ENCODE results near the gene ACMSD. TPM values are rescaled to one million over a fixed set of nuclear protein-coding genes. Genes with fewer than 3 reads are reported as not detected.
"Not testable (repeated sequence)": the region's sequence is repeated elsewhere in the genome, so short reads cannot be mapped to it uniquely, and the experiment has no call there.

The ACMSD gene
- total and polyA plus RNA-seq, 5 experiments from 2014 or later, result not detected

DNA sequence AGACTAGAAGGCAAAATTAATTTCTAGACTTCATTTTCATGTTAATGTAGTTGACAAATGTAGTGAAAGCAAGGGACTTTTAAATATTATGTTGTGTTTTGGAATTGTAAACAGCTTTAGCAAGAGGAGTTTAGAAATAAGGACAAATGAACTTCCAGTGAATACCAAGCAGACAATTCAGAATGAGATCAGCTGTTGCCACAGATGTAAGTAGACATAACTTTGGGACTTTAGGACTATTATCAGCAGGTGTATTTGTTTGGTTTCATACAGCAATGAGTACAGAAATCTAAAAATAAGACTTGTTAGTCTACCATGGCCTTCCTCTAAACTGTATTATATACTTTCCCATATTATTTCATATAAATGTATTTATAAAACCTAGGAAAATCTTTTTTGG, 46.0 kb downstream of the ACMSD start:
- Mint-ChIP-seq H3K4me3 (no peak overlapping the region), H3K36me3 (peaks cover 3 to 27% (median 14%) of the 10 kb centered on the region in 3 donors), H3K27me3 (peaks cover 0 to 2% (median 0%) of the 10 kb centered on the region in 5 donors), H3K9me3 (peaks cover 3 to 12% (median 8%) of the 10 kb centered on the region in 9 donors), H3K27ac (no peak overlapping the region), H3K4me1 (no peaks in the 10 kb centered on the region)
- POLR2A ChIA-PET, result no interaction called here
- ATAC-seq (no peak), DNase-seq (no peak)

- Mint-ChIP-seq H3K9me3 (no peaks in the 10 kb centered on the region), H3K36me3 (peaks cover 0 to 8% (median 0%) of the 10 kb centered on the region in 3 donors), H3K27me3 (no peaks in the 10 kb centered on the region), H3K27ac (no peak overlapping the region), H3K4me1 (no peaks in the 10 kb centered on the region), H3K4me3 (no peak overlapping the region)
- DNase-seq, result no peak
- ATAC-seq, result no peak
- POLR2A ChIA-PET, result no interaction called here
Measured at GRCh38 chr2:134892282-134893035, 54.0 kb downstream of the ACMSD start.

- Mint-ChIP-seq H3K27ac (no peak overlapping the region), H3K4me3 (no peak overlapping the region), H3K4me1 (no peaks in the 10 kb centered on the region), H3K9me3 (no peaks in the 10 kb centered on the region), H3K27me3 (no peaks in the 10 kb centered on the region), H3K36me3 (no peaks in the 10 kb centered on the region)
- no peak for ATAC-seq
- POLR2A ChIA-PET, result no interaction called here
- peak in 3 of 10 donors; percentile 14 to 30 (median 16) for DNase-seq
Measured at GRCh38 chr2:134897932-134898331, 59.5 kb downstream of the ACMSD start.

DNA sequence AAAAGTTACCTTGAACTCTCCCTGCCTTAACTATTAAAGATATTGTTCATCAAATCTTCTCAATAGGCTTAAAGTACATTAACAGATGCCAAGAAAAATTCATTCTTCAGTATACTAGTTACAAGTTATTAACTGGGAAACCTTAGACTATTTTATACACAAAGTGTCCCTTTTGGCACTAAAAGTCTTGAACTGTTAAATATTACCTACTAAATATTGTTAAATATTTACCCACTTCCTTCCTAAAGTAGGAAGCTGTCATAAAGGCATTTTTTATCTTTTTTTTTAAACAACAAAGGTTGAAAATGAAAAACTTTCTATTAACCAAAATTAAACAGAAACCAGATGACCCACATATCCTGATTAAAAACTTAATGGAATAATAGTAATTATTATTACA, 60.8 kb downstream of the ACMSD start:
- H3K27ac Mint-ChIP-seq, result no peak overlapping the region
- H3K4me1 Mint-ChIP-seq, result peaks cover 0 to 2% (median 0%) of the 10 kb centered on the region in 4 donors
- H3K27me3 Mint-ChIP-seq, result no peaks in the 10 kb centered on the region
- H3K4me3 Mint-ChIP-seq, result no peak overlapping the region
- no peaks in the 10 kb centered on the region for H3K9me3 Mint-ChIP-seq
- no peak for ATAC-seq
- POLR2A ChIA-PET, result no interaction called here
- no peak for DNase-seq
- H3K36me3 Mint-ChIP-seq, result peaks cover 0 to 5% (median 0%) of the 10 kb centered on the region in 3 donors

DNA sequence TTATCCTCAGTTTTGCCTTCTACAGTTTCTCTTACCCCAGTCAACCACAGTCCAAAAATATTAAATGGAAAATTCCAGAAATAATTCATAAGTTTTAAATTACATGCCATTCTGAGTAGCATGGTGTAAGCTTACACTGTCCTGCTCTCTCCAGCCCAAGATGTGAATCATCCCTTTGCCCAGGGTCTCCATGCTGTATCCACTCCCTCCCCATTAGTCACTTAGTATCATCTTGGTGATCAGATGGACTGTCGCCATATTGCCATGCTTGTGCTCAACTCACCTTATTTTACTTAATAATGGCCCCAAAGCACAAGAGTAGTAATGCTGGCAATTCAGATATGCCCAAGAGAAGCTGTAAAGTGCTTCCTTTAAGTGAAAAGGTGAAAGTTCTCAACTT, 61.7 kb downstream of the ACMSD start:
- peaks cover 0 to 2% (median 0%) of the 10 kb centered on the region in 4 donors for H3K4me1 Mint-ChIP-seq
- H3K4me3 Mint-ChIP-seq, result no peak overlapping the region
- H3K27ac Mint-ChIP-seq, result no peak overlapping the region
- no peak for DNase-seq
- H3K27me3 Mint-ChIP-seq, result no peaks in the 10 kb centered on the region
- POLR2A ChIA-PET, result no interaction called here
- no peaks in the 10 kb centered on the region for H3K9me3 Mint-ChIP-seq
- H3K36me3 Mint-ChIP-seq, result peaks cover 0 to 5% (median 0%) of the 10 kb centered on the region in 3 donors
- no peak for ATAC-seq

GRCh38 chr2:134903701-134904100, 65.3 kb downstream of the ACMSD start:
- H3K4me1 Mint-ChIP-seq, H3K27me3 Mint-ChIP-seq, DNase-seq, H3K4me3 Mint-ChIP-seq, H3K27ac Mint-ChIP-seq, ATAC-seq, POLR2A ChIA-PET: not testable (repeated sequence)
- peaks cover 0 to 16% (median 12%) of the 10 kb centered on the region in 3 donors for H3K36me3 Mint-ChIP-seq
- H3K9me3 Mint-ChIP-seq, result peaks cover 0 to 14% (median 3%) of the 10 kb centered on the region in 9 donors

DNA sequence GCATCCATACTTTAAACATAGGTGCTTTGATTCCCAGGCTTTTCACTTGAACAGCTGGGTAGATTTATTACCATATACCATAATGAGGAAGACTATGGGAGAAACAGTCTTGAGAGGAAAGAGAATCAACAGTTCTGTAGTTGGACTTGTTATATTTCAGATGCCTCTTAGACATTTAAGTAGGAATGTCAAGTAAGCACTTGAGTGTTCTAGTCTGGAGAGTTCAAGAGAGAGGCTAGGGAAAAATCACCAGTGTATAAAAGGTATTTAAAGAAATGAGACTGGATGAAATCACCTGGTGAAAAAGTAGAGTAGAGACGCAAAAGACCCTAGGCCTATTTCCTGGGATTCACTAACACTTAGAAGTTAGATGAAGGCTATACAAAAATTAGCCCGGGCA, 66.8 kb downstream of the ACMSD start:
- peaks cover 0 to 3% (median 0%) of the 10 kb centered on the region in 4 donors for H3K4me1 Mint-ChIP-seq
- POLR2A ChIA-PET, result no interaction called here
- ATAC-seq (no peak), DNase-seq (no peak)
- no peak overlapping the region for H3K4me3 Mint-ChIP-seq
- peaks cover 0 to 3% (median 0%) of the 10 kb centered on the region in 5 donors for H3K27me3 Mint-ChIP-seq
- peaks cover 0 to 20% (median 14%) of the 10 kb centered on the region in 3 donors for H3K36me3 Mint-ChIP-seq
- H3K9me3 Mint-ChIP-seq, result peaks cover 0 to 18% (median 6%) of the 10 kb centered on the region in 9 donors
- H3K27ac Mint-ChIP-seq, result no peak overlapping the region

DNA sequence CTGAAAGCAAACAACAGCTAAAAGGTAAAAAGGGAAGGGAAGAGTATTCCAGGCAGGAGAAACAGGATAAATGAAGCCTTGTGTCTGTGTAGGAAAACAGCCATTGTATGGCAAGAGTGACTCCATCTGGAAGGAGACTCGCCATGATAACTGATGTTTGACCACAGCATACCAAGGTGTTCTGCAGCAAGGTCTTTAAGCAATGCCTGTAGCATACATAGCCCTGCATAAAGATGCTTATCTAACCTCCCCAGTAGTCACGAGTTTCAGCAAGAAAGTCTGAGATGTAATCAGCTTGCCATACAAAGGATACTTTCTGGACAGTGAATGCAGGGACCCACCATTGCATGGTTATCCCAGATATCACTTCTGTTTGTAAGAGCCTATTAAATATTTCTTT, 68.3 kb downstream of the ACMSD start:
- peaks cover 0 to 18% (median 6%) of the 10 kb centered on the region in 9 donors for H3K9me3 Mint-ChIP-seq
- peaks cover 0 to 20% (median 14%) of the 10 kb centered on the region in 3 donors for H3K36me3 Mint-ChIP-seq
- no peak overlapping the region for H3K27ac Mint-ChIP-seq
- ATAC-seq (no peak), DNase-seq (no peak)
- POLR2A ChIA-PET, result no interaction called here
- H3K4me3 Mint-ChIP-seq, result no peak overlapping the region
- H3K4me1 Mint-ChIP-seq, result peaks cover 0 to 3% (median 0%) of the 10 kb centered on the region in 4 donors
- peaks cover 0 to 3% (median 0%) of the 10 kb centered on the region in 5 donors for H3K27me3 Mint-ChIP-seq

- H3K27ac Mint-ChIP-seq, POLR2A ChIA-PET, H3K27me3 Mint-ChIP-seq, H3K4me1 Mint-ChIP-seq, DNase-seq, ATAC-seq, H3K4me3 Mint-ChIP-seq: not testable (repeated sequence)
- Mint-ChIP-seq H3K9me3 (peaks cover 0 to 23% (median 6%) of the 10 kb centered on the region in 9 donors), H3K36me3 (peaks cover 0 to 20% (median 17%) of the 10 kb centered on the region in 3 donors)
Measured at GRCh38 chr2:134907441-134908116, 69.2 kb downstream of the ACMSD start.

DNA sequence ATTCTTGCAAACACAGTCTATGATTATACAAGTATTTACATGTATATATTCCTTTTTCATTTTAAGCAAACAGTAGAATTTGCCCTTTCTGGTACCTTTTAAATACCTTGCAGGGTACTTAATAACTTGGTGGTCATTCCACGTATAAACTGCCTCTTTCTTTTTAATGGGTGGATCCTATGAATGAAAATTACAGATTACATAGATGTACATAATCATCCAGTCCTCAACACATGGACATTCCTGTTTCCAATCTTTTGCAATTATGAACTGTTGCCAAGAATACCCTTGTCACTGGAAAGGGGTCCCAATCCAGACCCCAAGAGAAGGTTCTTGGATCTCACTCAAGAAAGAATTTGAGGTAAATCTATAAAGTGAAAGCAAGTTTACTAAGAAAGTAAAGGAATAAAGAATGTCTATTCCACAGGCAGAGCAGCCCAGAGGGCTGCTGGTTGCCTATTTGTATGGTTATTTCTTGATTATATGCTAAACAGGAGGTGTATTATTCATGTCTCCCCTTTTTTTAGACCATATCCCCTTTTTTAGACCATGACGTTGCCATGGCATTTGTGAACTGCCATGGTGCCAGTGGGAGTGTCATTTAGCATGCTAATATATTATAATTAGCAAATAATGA, 72.5 kb downstream of the ACMSD start:
- DNase-seq (no peak), ATAC-seq (no peak)
- H3K9me3 Mint-ChIP-seq, result peaks cover 0 to 32% (median 6%) of the 10 kb centered on the region in 9 donors
- H3K4me3 Mint-ChIP-seq, result no peak overlapping the region
- POLR2A ChIA-PET, result no interaction called here
- peaks cover 0 to 21% (median 21%) of the 10 kb centered on the region in 3 donors for H3K36me3 Mint-ChIP-seq
- no peak overlapping the region for H3K27ac Mint-ChIP-seq
- H3K27me3 Mint-ChIP-seq, result peaks cover 0 to 3% (median 0%) of the 10 kb centered on the region in 5 donors
- peaks cover 0 to 1% (median 0%) of the 10 kb centered on the region in 4 donors for H3K4me1 Mint-ChIP-seq

DNA sequence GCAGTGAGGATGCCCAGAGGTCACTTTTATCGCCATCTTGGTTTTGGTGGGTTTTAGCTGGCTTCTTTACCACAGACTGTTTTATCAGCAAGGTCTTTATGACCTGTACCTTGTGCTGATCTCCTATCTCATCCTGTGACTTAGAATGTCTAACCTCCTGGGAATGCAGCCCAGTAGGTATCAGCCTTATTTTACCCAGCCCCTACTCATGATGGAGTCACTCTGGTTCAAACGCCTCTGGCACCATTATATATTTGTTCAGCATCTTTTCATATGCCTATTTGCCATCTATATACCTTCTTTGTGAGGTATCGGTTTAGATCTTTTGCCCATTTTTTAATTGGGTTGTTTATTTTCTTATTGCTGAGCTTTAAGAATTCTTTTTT, 73.0 kb downstream of the ACMSD start:
- ATAC-seq, result no peak
- no peak for DNase-seq
- H3K9me3 Mint-ChIP-seq, result peaks cover 0 to 32% (median 6%) of the 10 kb centered on the region in 9 donors
- peaks cover 0 to 3% (median 0%) of the 10 kb centered on the region in 5 donors for H3K27me3 Mint-ChIP-seq
- POLR2A ChIA-PET, result no interaction called here
- H3K36me3 Mint-ChIP-seq, result peaks cover 0 to 21% (median 21%) of the 10 kb centered on the region in 3 donors
- H3K27ac Mint-ChIP-seq, result no peak overlapping the region
- peaks cover 0 to 1% (median 0%) of the 10 kb centered on the region in 4 donors for H3K4me1 Mint-ChIP-seq
- no peak overlapping the region for H3K4me3 Mint-ChIP-seq

- no peak for DNase-seq
- Mint-ChIP-seq H3K9me3 (peaks cover 0 to 26% (median 6%) of the 10 kb centered on the region in 9 donors), H3K4me3 (no peak overlapping the region), H3K4me1 (peaks cover 0 to 8% (median 4%) of the 10 kb centered on the region in 4 donors), H3K36me3 (peaks cover 0 to 17% (median 16%) of the 10 kb centered on the region in 3 donors), H3K27me3 (peaks cover 0 to 3% (median 0%) of the 10 kb centered on the region in 5 donors), H3K27ac (no peak overlapping the region)
- no peak for ATAC-seq
- POLR2A ChIA-PET, result no interaction called here
Measured at GRCh38 chr2:134912361-134912760, 73.9 kb downstream of the ACMSD start.
